K562 (cell line): ENCODE measurements around the gene TANC1. TPM values are rescaled to one million over a fixed set of nuclear protein-coding genes. Genes with fewer than 3 reads are reported as not detected.

Experiments used
- ATF1 ChIP-seq, 2 experiments: fragments of 450-650 bp in 1 of 2; IDR thresholded peaks; 2 replicates each; pipeline ENCODE4 v1.6.1; 2016; ENCODE audit warnings: missing compliant biosample characterization in 1 of 2, missing genetic modification characterization in 1 of 2
- BRD4 ChIP-seq: fragments of 200-600 bp; sonication (generic); IDR thresholded peaks from 2 replicates; pipeline ENCODE4 v1.6.1; 2017; ENCODE audit warnings: inconsistent platforms
- CHD1 ChIP-seq: fragments of 200-600 bp; sonication (generic); IDR thresholded peaks from one replicate; pipeline ENCODE4 v1.6.1; 2012; ENCODE audit warnings: mild to moderate bottlenecking, moderate library complexity, low read length, inconsistent platforms
- CTBP1 ChIP-seq: fragments of 450-650 bp; IDR thresholded peaks from 2 replicates; pipeline ENCODE4 v1.6.1; 2016; ENCODE audit warnings: borderline replicate concordance
- ELF2 ChIP-seq: fragments of 250-450 bp; sonication (Bioruptor Pico); IDR thresholded peaks from 2 replicates; pipeline ENCODE4 v1.5.0; 2021; ENCODE audit warnings: mild to moderate bottlenecking
- ETS2 ChIP-seq: IDR thresholded peaks from 2 replicates; pipeline ENCODE4 v1.6.1; 2016; ENCODE audit warnings: borderline replicate concordance, missing genetic modification characterization, mild to moderate bottlenecking, moderate library complexity, missing compliant biosample characterization; ENCODE audit not compliant: poor library complexity, severe bottlenecking
- HES1 ChIP-seq: fragments of 450-650 bp; IDR thresholded peaks from 2 replicates; pipeline ENCODE4 v1.6.1; 2016; ENCODE audit warnings: low read depth, mild to moderate bottlenecking, moderate library complexity
- HIVEP1 ChIP-seq: fragments of 250-450 bp; sonication (Bioruptor Pico); IDR thresholded peaks from 2 replicates; pipeline ENCODE4 v1.4.0; 2020; ENCODE audit warnings: mild to moderate bottlenecking
- KLF6 ChIP-seq: fragments of 250-450 bp; sonication (Bioruptor Pico); IDR thresholded peaks from 2 replicates; pipeline ENCODE4 v1.4.0; 2020; ENCODE audit warnings: mild to moderate bottlenecking, moderate library complexity, borderline replicate concordance
- LCOR ChIP-seq: sonication (generic); formaldehyde crosslinking; IDR thresholded peaks from 2 replicates; pipeline ENCODE4 v1.8.0; 2022; ENCODE audit warnings: mild to moderate bottlenecking, missing genetic modification reagents
- NCOR1 ChIP-seq: fragments of 450-650 bp; IDR thresholded peaks from 2 replicates; pipeline ENCODE4 v1.6.1; 2016; ENCODE audit warnings: mild to moderate bottlenecking, moderate library complexity
- POLR3G ChIP-seq: IDR thresholded peaks from 2 replicates; pipeline ENCODE4 v1.6.1; 2011; ENCODE audit not compliant: insufficient read length, insufficient replicate concordance; ENCODE audit errors: extremely low read depth
- POU5F1 ChIP-seq: fragments of 150-350 bp; IDR thresholded peaks from 2 replicates; pipeline ENCODE4 v1.6.1; 2014; ENCODE audit warnings: borderline replicate concordance, low read length, low read depth, mild to moderate bottlenecking; ENCODE audit not compliant: partially characterized antibody
- SIN3B ChIP-seq: fragments of 450-650 bp; IDR thresholded peaks from 2 replicates; pipeline ENCODE4 v1.6.1; 2017; ENCODE audit warnings: low read depth, mild to moderate bottlenecking, moderate library complexity
- SNRNP70 ChIP-seq: fragments of 200-400 bp; formaldehyde crosslinking; optimal IDR thresholded peaks from 2 replicates; pipeline ENCODE3; 2017; ENCODE audit warnings: low read depth, low read length
- TFAP4 ChIP-seq: sonication (generic); formaldehyde crosslinking; IDR thresholded peaks from 2 replicates; pipeline ENCODE4 v1.8.0; 2022; ENCODE audit warnings: missing genetic modification reagents, mild to moderate bottlenecking, moderate library complexity, borderline replicate concordance
- THRAP3 ChIP-seq: fragments of 450-650 bp; IDR thresholded peaks from 2 replicates; pipeline ENCODE4 v1.6.1; 2016; ENCODE audit warnings: mild to moderate bottlenecking, inconsistent platforms, borderline replicate concordance
- YBX1 ChIP-seq: fragments of 450-650 bp; IDR thresholded peaks from 2 replicates; pipeline ENCODE4 v1.7.1; 2016; ENCODE audit warnings: mild to moderate bottlenecking
- ZC3H4 ChIP-seq: sonication (generic); formaldehyde crosslinking; IDR thresholded peaks from 2 replicates; pipeline ENCODE4 v1.9.0; 2021; ENCODE audit warnings: missing genetic modification reagents, borderline replicate concordance
- ZKSCAN1 ChIP-seq: fragments of 150-350 bp; IDR thresholded peaks from 2 replicates; pipeline ENCODE4 v1.6.1; 2016; ENCODE audit warnings: low read depth, low read length
- ZNF561 ChIP-seq: fragments of 450-650 bp; formaldehyde crosslinking; conservative IDR thresholded peaks from 2 replicates; pipeline ENCODE4 v1.4.0; 2020; ENCODE audit warnings: mild to moderate bottlenecking, moderate library complexity
- ZSCAN32 ChIP-seq: fragments of 450-650 bp; formaldehyde crosslinking; IDR thresholded peaks from 2 replicates; pipeline ENCODE4 v1.4.0; 2020; ENCODE audit warnings: mild to moderate bottlenecking, moderate library complexity
- polyA plus RNA-seq, 8 experiments: library from polyadenylated mRNA; depleted of rRNA in 4 of 8; stranded (reverse) in 5 of 8; unstranded in 3 of 8; fragments of >200 nt; fragmentation: Nextera tagmentation in 2 of 8; fragmentation: Illumina TruSeq in 1 of 8; extraction: Ambion mirVana in 2 of 8; extraction: Trizol in 1 of 8; gene quantifications; 2 replicates each; pipeline versions ENCODE4 v1.2.1 to v1.2.3, GENCODE V29; 2011 to 2014; ENCODE audit warnings: inconsistent platforms in 1 of 8, missing spikeins in 1 of 8
- total RNA-seq, 7 experiments: library from RNA; depleted of rRNA in 6 of 7; stranded (reverse); fragments of >200 nt in 6 of 7; fragmentation: Illumina TruSeq in 2 of 7; extraction: Trizol in 2 of 7; gene quantifications; 2 replicates each; pipeline versions ENCODE4 v1.2.1 to v1.2.3, GENCODE V29; 2011 to 2021; ENCODE audit warnings: low replicate concordance in 1 of 7
- TF ChIP-seq, protein P1 (sequence below): sonication (generic); formaldehyde crosslinking; IDR thresholded peaks from 2 replicates; pipeline ENCODE4 v1.4.0; 2020; ENCODE audit warnings: mild to moderate bottlenecking, missing genetic modification reagents
- TF ChIP-seq, protein P2 (sequence below): fragments of 450-650 bp; formaldehyde crosslinking; IDR thresholded peaks from 2 replicates; pipeline ENCODE4 v1.4.0; 2022; ENCODE audit warnings: missing genetic modification characterization

TANC1 gene
- total and polyA plus RNA-seq, 9 of the 15 experiments (the other 6 are each of a cell fraction or from before 2014, with no cell fraction given) = under 0.01 to 0.20 (median 0.07) TPM; not detected in 1

GRCh38 chr2:159030674-159031380, 62.4 kb downstream of the TANC1 start (continued):
- TF ChIP-seq KLF6 (CRISPR knock-in tag) (no peak), SIN3B (no peak), NCOR1 (no peak), BRD4 (no peak), THRAP3 (no peak), HES1 (no peak), ZKSCAN1 (no peak), LCOR (no peak), ZSCAN32 (CRISPR knock-in tag) (no peak), ELF2 (CRISPR knock-in tag) (no peak), ATF1 (CRISPR knock-in tag; IDR thresholded peaks at IDR 0.05) (no peak), ATF1 (tag; IDR thresholded peaks at IDR 0.05) (no peak), ZNF561 (CRISPR knock-in tag) (no peak), ZC3H4 (CRISPR knock-in tag) (no peak), POU5F1 (no peak), TFAP4 (CRISPR knock-in tag) (peak; percentile 40; the same call in 1 of the 2 replicates), ETS2 (no peak), YBX1 (no peak), CTBP1 (peak; percentile 48; the same call in 1 of the 2 replicates), POLR3G (no peak), HIVEP1 (no peak), CHD1 (no peak), SNRNP70 (no peak)
- TF ChIP-seq, protein P1, sequence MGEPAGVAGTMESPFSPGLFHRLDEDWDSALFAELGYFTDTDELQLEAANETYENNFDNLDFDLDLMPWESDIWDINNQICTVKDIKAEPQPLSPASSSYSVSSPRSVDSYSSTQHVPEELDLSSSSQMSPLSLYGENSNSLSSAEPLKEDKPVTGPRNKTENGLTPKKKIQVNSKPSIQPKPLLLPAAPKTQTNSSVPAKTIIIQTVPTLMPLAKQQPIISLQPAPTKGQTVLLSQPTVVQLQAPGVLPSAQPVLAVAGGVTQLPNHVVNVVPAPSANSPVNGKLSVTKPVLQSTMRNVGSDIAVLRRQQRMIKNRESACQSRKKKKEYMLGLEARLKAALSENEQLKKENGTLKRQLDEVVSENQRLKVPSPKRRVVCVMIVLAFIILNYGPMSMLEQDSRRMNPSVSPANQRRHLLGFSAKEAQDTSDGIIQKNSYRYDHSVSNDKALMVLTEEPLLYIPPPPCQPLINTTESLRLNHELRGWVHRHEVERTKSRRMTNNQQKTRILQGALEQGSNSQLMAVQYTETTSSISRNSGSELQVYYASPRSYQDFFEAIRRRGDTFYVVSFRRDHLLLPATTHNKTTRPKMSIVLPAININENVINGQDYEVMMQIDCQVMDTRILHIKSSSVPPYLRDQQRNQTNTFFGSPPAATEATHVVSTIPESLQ (CRISPR knock-in tag) = no peak
- TF ChIP-seq, protein P2, sequence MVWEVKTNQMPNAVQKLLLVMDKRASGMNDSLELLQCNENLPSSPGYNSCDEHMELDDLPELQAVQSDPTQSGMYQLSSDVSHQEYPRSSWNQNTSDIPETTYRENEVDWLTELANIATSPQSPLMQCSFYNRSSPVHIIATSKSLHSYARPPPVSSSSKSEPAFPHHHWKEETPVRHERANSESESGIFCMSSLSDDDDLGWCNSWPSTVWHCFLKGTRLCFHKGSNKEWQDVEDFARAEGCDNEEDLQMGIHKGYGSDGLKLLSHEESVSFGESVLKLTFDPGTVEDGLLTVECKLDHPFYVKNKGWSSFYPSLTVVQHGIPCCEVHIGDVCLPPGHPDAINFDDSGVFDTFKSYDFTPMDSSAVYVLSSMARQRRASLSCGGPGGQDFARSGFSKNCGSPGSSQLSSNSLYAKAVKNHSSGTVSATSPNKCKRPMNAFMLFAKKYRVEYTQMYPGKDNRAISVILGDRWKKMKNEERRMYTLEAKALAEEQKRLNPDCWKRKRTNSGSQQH (CRISPR knock-in tag) = no peak
